GM15510 (cell line): Measurements from ENCODE around the gene DGCR6L.

Source experiments
- POLR2A ChIP-seq: IDR thresholded peaks from 3 replicates; pipeline ENCODE4 v1.6.1; 2011; ENCODE audit warnings: borderline replicate concordance; ENCODE audit not compliant: insufficient read length; ENCODE audit errors: extremely low read depth

The DGCR6L gene

GRCh38 chr22:20283674-20284066 lies 36.2 kb downstream of the DGCR6L start:
- TF ChIP-seq POLR2A = no peak

- TF ChIP-seq POLR2A = no peak
Observed at GRCh38 chr22:20282901-20283673, 36.8 kb downstream of the DGCR6L start.

- TF ChIP-seq POLR2A = no peak
Observed at GRCh38 chr22:20281891-20282290, 38.0 kb downstream of the DGCR6L start.

- no peak for TF ChIP-seq POLR2A
Observed at GRCh38 chr22:20280866-20281265, 39.0 kb downstream of the DGCR6L start.

- TF ChIP-seq POLR2A = no peak
Observed at GRCh38 chr22:20279662-20280134, 40.2 kb downstream of the DGCR6L start.

GRCh38 chr22:20276468-20276867 lies 43.4 kb downstream of the DGCR6L start:
- TF ChIP-seq POLR2A = no peak

- TF ChIP-seq POLR2A = no peak
Observed at GRCh38 chr22:20275836-20276235, 44.0 kb downstream of the DGCR6L start.

- no peak for TF ChIP-seq POLR2A
Observed at GRCh38 chr22:20273758-20274181, 46.1 kb downstream of the DGCR6L start.

- TF ChIP-seq POLR2A = no peak
Observed at GRCh38 chr22:20272700-20273099, 47.2 kb downstream of the DGCR6L start.

- TF ChIP-seq POLR2A = no peak
Observed at GRCh38 chr22:20272174-20272573, 47.7 kb downstream of the DGCR6L start.

- no peak for TF ChIP-seq POLR2A
Observed at GRCh38 chr22:20271114-20271994, 48.5 kb downstream of the DGCR6L start.

- TF ChIP-seq POLR2A = no peak
Observed at GRCh38 chr22:20268279-20269012, 51.4 kb downstream of the DGCR6L start, which contains the start of gene RTN4R. Gene RTN4R, minus strand, starts transcription at chr22:20268318. Its CDS starts 226 bp downstream, at chr22:20268092.

- TF ChIP-seq POLR2A = no peak
Observed at GRCh38 chr22:20267441-20268278, 52.2 kb downstream of the DGCR6L start.

- no peak for TF ChIP-seq POLR2A
Observed at GRCh38 chr22:20264614-20265452, 55.0 kb downstream of the DGCR6L start.
